Mucosa of gallbladder (tissue), 1 donor: Measurements from ENCODE around the gene IFNGR1. TPM values are rescaled to one million over a fixed set of nuclear protein-coding genes. Genes with fewer than 3 reads are reported as not detected.
"Not testable (repeated sequence)": the region's sequence is repeated elsewhere in the genome, so short reads cannot be mapped to it uniquely, and the experiment has no call there.

Experiments
- DNase-seq: peaks from one replicate; pipeline ENCODE4 v3.0.0-alpha.2; 2020; ENCODE audit warnings: low spot score
- total RNA-seq: library from RNA; stranded (reverse); gene quantifications from one replicate; pipeline ENCODE4 v1.2.1, GENCODE V29; 2021
- donor health status: DM: no; HTN: no; CAD: no.

The IFNGR1 gene
- total RNA-seq, 1 donor from 2014 or later, result 77.9 TPM

GRCh38 chr6:137213813-137214212 is 5.4 kb downstream of the IFNGR1 start:
- no peak for DNase-seq

DNA sequence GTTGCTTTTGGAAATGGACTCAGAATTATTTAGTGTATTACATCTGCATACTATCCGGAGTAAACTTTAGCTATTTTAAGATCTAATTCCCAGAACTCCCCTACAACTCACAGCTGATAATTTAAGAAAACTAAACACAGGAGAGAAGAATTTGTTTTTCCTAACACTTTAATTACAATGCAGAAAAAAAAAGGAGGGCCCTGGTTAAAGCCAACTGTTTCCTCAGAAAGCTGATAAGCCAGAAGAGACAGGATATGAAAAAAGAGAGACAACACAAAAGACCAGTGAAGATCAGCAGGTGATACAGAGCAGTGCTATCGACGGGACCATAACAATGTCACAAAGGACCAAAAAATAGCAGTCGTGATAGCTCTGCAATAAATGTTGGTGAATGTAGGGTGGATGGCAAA is 5.8 kb downstream of the IFNGR1 start:
- no peak for DNase-seq

- no peak for DNase-seq
Measured at GRCh38 chr6:137211910-137212309, 7.3 kb downstream of the IFNGR1 start.

- DNase-seq, result no peak
Measured at GRCh38 chr6:137210903-137211302, 8.3 kb downstream of the IFNGR1 start.

- no peak for DNase-seq
Measured at GRCh38 chr6:137208279-137208678, 10.9 kb downstream of the IFNGR1 start.

GRCh38 chr6:137207457-137207856 is 11.7 kb downstream of the IFNGR1 start:
- not testable (repeated sequence) for DNase-seq

- no peak for DNase-seq
Measured at GRCh38 chr6:137206577-137206976, 12.6 kb downstream of the IFNGR1 start.

- no peak for DNase-seq
Measured at GRCh38 chr6:137203256-137203655, 15.9 kb downstream of the IFNGR1 start.

GRCh38 chr6:137202078-137202477 is 17.1 kb downstream of the IFNGR1 start:
- no peak for DNase-seq

DNA sequence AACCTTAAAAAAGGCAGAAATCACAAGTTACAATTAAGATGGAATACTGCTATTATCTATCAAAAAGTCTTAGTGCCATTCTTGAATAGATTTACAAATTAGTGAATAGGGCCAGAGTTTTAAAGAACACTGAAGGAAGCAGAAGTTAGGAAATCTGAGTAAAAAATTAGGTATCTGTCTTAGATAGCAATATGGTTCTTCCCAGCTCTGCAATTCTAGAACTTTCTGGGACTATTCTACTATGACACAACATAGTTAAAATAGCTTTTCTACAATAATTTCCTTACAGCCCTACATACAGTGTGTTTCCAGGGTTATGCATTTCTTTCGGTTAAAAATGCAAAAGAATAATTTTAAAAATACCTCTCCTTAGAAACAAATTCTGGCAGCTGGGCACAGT is 18.2 kb downstream of the IFNGR1 start:
- DNase-seq, result no peak

GRCh38 chr6:137200288-137200687 is 18.9 kb downstream of the IFNGR1 start:
- DNase-seq, result no peak

GRCh38 chr6:137197684-137198645 is 21.2 kb downstream of the IFNGR1 start:
- DNase-seq, result no peak

DNA sequence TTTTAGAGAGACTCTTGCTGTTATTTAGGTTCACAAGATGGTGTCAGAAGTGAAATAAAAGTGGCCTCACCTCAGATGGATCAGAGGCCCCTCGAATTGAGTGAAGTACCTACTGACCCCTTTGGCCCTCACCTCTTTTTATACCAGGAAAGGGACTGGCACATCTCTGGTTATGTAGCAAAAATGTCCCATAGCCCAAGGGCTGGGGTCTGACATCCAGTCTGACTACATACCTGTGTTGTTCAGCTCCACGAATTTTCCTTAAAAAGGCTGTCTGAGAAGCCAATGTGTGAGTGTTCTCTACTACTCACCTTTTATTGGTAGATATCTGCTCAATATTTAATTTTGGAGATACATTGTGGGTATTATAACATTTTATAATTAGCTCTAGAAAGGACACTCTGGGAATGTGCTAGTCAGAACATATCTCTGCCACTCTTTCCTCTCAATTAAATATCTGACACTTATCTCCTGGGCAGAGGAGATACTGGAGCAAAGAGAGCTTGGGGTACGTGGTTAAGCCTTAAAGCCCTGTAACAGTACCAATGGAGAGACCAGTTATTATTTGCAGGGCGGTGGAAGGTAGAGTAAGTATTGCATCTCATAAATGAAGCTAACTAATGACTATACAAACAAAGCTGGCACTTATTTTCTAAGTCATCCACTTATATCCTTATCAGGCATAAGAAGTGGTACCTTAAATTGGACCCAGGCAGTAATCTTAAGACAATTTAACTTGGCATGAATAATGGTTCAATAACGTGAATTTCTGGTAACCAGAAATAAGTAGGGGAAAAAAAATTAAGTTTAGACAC is 25.7 kb downstream of the IFNGR1 start:
- DNase-seq, result no peak

DNA sequence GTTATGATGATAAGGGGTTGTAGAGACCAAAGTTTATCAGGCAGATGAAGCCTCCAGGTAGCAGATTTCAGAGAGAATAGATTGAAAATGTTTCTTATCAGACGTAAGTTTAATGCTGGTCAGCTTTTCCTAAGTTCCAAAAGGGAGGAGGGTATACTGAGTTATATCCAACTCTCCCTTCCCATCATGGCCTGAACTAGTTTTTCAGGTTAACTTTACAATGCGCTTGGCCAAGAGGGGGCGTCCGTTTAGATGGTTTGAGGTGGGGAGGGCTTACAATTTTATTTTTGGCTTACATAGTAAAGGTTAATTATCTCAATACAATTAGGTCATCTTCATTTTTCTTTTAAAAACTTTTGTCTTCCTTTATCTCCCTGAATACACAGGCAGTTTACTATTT is 26.4 kb downstream of the IFNGR1 start:
- DNase-seq, result no peak

GRCh38 chr6:137191670-137192069 is 27.5 kb downstream of the IFNGR1 start:
- no peak for DNase-seq

- no peak for DNase-seq
Measured at GRCh38 chr6:137191236-137191635, 27.9 kb downstream of the IFNGR1 start.

- no peak for DNase-seq
Measured at GRCh38 chr6:137190583-137191094, 28.5 kb downstream of the IFNGR1 start.

DNA sequence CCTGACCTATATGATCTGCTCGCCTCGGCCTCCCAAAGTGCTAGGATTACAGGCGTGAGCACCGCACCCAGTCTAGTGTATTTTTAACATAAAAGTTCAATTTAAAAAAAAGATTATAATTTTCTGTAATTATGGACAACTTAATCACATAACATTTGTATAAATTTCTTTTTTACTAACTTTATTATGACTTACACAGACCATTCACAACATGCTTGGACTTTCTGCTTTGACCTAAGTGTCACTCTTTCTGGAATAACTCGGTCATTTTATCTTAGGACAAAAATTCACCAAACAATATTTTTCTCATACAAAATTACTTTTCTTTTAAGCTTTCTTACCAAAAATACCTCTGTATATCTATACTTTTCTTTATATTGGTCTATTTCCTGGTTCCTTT is 30.3 kb downstream of the IFNGR1 start:
- no peak for DNase-seq

GRCh38 chr6:137185290-137185689 is 33.9 kb downstream of the IFNGR1 start:
- DNase-seq, result no peak

DNA sequence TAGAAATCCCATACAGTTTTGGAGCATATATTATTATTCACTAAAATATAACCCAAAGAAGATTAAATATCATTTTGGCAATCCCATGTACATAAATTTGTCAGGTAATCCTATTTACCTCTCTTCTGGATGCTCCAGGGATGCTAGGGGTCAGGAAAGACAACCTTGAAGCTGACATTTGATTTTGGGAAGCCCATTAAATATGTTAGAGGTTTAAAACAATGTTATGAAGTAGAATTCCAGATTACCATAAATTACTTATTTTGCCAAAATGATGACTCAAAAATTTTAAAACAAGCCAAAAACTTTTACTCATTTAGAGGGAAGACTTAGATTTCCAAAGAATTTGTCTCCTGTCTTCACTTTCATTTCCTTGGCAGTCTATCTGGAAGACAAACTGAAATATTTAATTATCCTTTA is 36.5 kb downstream of the IFNGR1 start:
- no peak for DNase-seq

DNA sequence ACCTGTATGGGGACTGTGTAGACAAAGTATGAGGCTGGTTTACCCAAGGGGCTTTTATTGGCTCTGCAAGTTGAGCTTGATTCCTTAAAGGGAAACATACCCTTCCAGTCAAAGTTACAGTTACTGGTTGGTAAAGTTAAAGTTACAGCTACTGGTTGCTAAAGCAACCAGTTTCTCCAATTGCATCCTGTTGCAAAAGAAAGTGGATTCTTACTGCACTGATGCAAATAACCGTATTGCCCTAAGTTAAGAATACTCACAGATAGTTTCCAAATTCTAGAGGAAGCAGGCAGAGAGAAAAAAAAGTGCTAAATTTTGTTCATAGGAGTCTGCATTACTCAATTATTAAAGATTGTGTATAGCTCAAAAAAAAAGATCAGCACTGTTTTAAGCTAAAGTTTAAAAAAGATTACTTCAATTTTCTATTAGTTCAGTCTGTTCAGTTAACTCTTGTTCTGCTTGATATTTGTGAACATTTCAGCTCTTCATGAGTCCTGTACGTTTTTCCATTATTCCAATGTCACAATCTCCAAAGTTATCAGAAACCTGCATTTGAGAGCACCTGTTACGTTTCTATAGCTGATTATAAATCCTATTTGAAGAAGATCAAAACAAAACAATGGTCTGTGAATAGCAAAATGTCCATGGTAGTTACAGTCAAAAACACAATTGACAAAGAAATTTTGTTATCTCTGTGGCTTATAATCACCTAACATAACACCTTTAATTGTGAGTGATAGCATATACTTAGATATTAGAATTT is 37.1 kb downstream of the IFNGR1 start:
- no peak for DNase-seq

DNA sequence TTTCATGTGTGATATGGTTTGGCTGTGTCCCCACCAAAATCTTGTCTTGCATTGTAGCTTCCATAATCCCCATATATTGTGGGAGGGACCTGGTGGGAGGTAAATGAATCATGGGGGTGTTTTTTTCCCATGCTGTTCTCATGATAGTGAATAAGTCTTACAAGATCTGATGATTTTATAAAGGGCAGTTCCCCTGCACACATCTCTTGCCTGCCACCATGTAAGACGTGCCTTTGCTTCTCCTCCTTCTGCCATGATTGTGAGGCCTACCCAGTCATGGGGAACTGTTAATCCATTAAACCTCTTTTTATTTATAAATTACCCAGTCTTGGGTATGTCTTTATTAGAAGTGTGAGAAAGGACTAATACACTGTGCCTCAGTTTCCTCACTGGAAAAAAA is 41.6 kb downstream of the IFNGR1 start:
- DNase-seq, result no peak
